GM04504 (cell line): ENCODE data around the gene CREBBP.

Source experiments
- DNase-seq: peaks from one replicate; pipeline ENCODE4 v3.0.0-alpha.2; 2012; ENCODE audit warnings: low read depth

The CREBBP gene

GRCh38 chr16:3824121-3824795 lies 56.3 kb downstream of the CREBBP start:
- no peak for DNase-seq

GRCh38 chr16:3823427-3823826 lies 57.1 kb downstream of the CREBBP start:
- DNase-seq = no peak

- DNase-seq = peak; percentile 20
Observed at GRCh38 chr16:3822366-3823045, 58.0 kb downstream of the CREBBP start.

- DNase-seq = no peak
Observed at GRCh38 chr16:3821184-3821583, 59.3 kb downstream of the CREBBP start.

GRCh38 chr16:3819746-3820724 lies 60.5 kb downstream of the CREBBP start:
- peak; percentile 77 for DNase-seq

- DNase-seq = no peak
Observed at GRCh38 chr16:3819175-3819527, 61.4 kb downstream of the CREBBP start.

- no peak for DNase-seq
Observed at GRCh38 chr16:3816326-3816725, 64.2 kb downstream of the CREBBP start.

- no peak for DNase-seq
Observed at GRCh38 chr16:3814755-3815154, 65.8 kb downstream of the CREBBP start.

GRCh38 chr16:3812469-3813172 lies 67.9 kb downstream of the CREBBP start:
- DNase-seq = no peak

- DNase-seq = no peak
Observed at GRCh38 chr16:3810818-3811217, 69.7 kb downstream of the CREBBP start.

GRCh38 chr16:3810198-3810664 lies 70.3 kb downstream of the CREBBP start:
- no peak for DNase-seq

- DNase-seq = no peak
Observed at GRCh38 chr16:3808308-3809063, 72.0 kb downstream of the CREBBP start.

- no peak for DNase-seq
Observed at GRCh38 chr16:3807425-3808123, 72.9 kb downstream of the CREBBP start.

- no peak for DNase-seq
Observed at GRCh38 chr16:3804426-3805016, 76.0 kb downstream of the CREBBP start.

- no peak for DNase-seq
Observed at GRCh38 chr16:3800477-3801270, 79.8 kb downstream of the CREBBP start.

GRCh38 chr16:3800019-3800418 lies 80.5 kb downstream of the CREBBP start:
- no peak for DNase-seq

- no peak for DNase-seq
Observed at GRCh38 chr16:3799354-3799753, 81.2 kb downstream of the CREBBP start.

GRCh38 chr16:3798838-3799237 lies 81.7 kb downstream of the CREBBP start:
- DNase-seq = no peak
